A673 (cell line): ENCODE measurements around the gene SBF2. TPM values are rescaled to one million over a fixed set of nuclear protein-coding genes. Genes with fewer than 3 reads are reported as not detected.

Experiments used
- BruUV-seq: library from RNA; stranded (reverse); fragments of 400-500 nt; replicated peaks from 2 replicates; lab custom pipeline; 2021; lab: Mats Ljungman, UMichigan
- CTCF ChIA-PET: fragments of 300-600 bp; sonication (Branson Sonifier 250); formaldehyde crosslinking; loops from one replicate; lab custom pipeline; 2022; ENCODE audit warnings: antibody characterized with exemption; lab: Charles Lee
- POLR2A ChIA-PET: fragments of 300-600 bp; sonication (Branson Sonifier 250); formaldehyde crosslinking; loops from one replicate; lab custom pipeline; 2022; ENCODE audit warnings: antibody characterized with exemption; ENCODE audit not compliant: low non-redundant PET; lab: Charles Lee
- DNase-seq: peaks from one replicate; pipeline ENCODE4 v3.0.0-alpha.2; 2015; ENCODE audit warnings: low spot score
- H3K27ac ChIP-seq: fragments of 200-600 bp; sonication (generic); 2 replicates; pipeline ENCODE4 v1.5.1; 2016; ENCODE audit warnings: mixed run types, low read depth, mild to moderate bottlenecking, mixed read lengths, antibody characterized with exemption, low read length; ENCODE audit not compliant: poor library complexity, severe bottlenecking
- H3K27me3 ChIP-seq: fragments of 200-600 bp; sonication (generic); replicated peaks from 2 replicates; pipeline ENCODE4 v1.6.1; 2017; ENCODE audit warnings: mixed run types, low read depth, mild to moderate bottlenecking, mixed read lengths, antibody characterized with exemption, low read length; ENCODE audit not compliant: insufficient read depth, poor library complexity
- H3K36me3 ChIP-seq: fragments of 200-600 bp; sonication (generic); 2 replicates; pipeline ENCODE4 v1.6.1; 2016; ENCODE audit warnings: mixed run types, mild to moderate bottlenecking, mixed read lengths, antibody characterized with exemption, low read length; ENCODE audit not compliant: insufficient read depth, poor library complexity, severe bottlenecking
- H3K4me1 ChIP-seq: fragments of 200-600 bp; sonication (generic); 2 replicates; pipeline ENCODE4 v1.6.1; 2017; ENCODE audit warnings: mixed run types, mild to moderate bottlenecking, mixed read lengths, antibody characterized with exemption, low read length; ENCODE audit not compliant: insufficient read depth, poor library complexity, severe bottlenecking
- H3K4me3 ChIP-seq: fragments of 200-600 bp; sonication (generic); 2 replicates; pipeline ENCODE4 v1.5.1; 2016; ENCODE audit warnings: low read depth, mixed run types, mild to moderate bottlenecking, mixed read lengths, low read length; ENCODE audit not compliant: poor library complexity, severe bottlenecking
- H3K9me3 ChIP-seq: fragments of 200-600 bp; sonication (generic); 2 replicates; pipeline ENCODE4 v1.6.1; 2016; ENCODE audit warnings: mixed run types, low read depth, mild to moderate bottlenecking, mixed read lengths, antibody characterized with exemption, low read length; ENCODE audit not compliant: poor library complexity, severe bottlenecking
- EZH2 ChIP-seq: fragments of 200-600 bp; sonication (generic); IDR thresholded peaks from 2 replicates; pipeline ENCODE4 v1.6.1; 2017; ENCODE audit warnings: borderline replicate concordance, low read depth, mild to moderate bottlenecking, mixed read lengths, antibody characterized with exemption, low read length; ENCODE audit not compliant: poor library complexity, severe bottlenecking
- intact Hi-C: fragments of 100-400 bp; cut with micrococcal nuclease; formaldehyde crosslinking; loops from one replicate; pipeline ENCODE4 v1.10.0; 2022; ENCODE audit not compliant: unreplicated experiment
- total RNA-seq: library from RNA; stranded (reverse); gene quantifications from 2 replicates; pipeline ENCODE4 v1.2.3, GENCODE V29; 2021
- TF ChIP-seq, protein P1 (sequence below): fragments of 300-800, 200-600 bp; sonication (generic); conservative IDR thresholded peaks from 2 replicates; pipeline ENCODE4 v1.5.1; 2017; ENCODE audit warnings: low read depth, mild to moderate bottlenecking, antibody characterized with exemption, low read length, moderate library complexity, mixed read lengths

The SBF2 gene
- total RNA-seq, 1 experiment from 2014 or later, result 31.8 TPM

GRCh38 chr11:9972989-9973388 lies 321.0 kb downstream of the SBF2 start:
- H3K9me3 ChIP-seq, result no peaks in the 10 kb centered on the region
- H3K27me3 ChIP-seq, result no peaks in the 10 kb centered on the region
- ChIA-PET CTCF (interaction anchor here (0.5 to 1.8 kb wide), 4 partner anchors 10 to 214 kb away, joined by 3 to 8 read pairs (median 4); no protein-coding TSS in a partner anchor), POLR2A (no interaction called here)
- intact Hi-C loops, result loop anchor here (2.0 to 10.0 kb wide), 5 partner anchors 66 to 762 kb away; partner anchors contain the start of gene ADM
- no peak overlapping the region for H3K4me3 ChIP-seq
- peak; percentile 68 for DNase-seq
- peaks cover 12% of the 10 kb centered on the region for H3K4me1 ChIP-seq
- H3K27ac ChIP-seq, result no peak overlapping the region
- no peak for TF ChIP-seq EZH2
- TF ChIP-seq, protein P1, sequence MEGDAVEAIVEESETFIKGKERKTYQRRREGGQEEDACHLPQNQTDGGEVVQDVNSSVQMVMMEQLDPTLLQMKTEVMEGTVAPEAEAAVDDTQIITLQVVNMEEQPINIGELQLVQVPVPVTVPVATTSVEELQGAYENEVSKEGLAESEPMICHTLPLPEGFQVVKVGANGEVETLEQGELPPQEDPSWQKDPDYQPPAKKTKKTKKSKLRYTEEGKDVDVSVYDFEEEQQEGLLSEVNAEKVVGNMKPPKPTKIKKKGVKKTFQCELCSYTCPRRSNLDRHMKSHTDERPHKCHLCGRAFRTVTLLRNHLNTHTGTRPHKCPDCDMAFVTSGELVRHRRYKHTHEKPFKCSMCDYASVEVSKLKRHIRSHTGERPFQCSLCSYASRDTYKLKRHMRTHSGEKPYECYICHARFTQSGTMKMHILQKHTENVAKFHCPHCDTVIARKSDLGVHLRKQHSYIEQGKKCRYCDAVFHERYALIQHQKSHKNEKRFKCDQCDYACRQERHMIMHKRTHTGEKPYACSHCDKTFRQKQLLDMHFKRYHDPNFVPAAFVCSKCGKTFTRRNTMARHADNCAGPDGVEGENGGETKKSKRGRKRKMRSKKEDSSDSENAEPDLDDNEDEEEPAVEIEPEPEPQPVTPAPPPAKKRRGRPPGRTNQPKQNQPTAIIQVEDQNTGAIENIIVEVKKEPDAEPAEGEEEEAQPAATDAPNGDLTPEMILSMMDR, result peak; percentile 78
- BruUV-seq, result no TSS peak
- no peaks in the 10 kb centered on the region for H3K36me3 ChIP-seq

- H3K27ac ChIP-seq, result no peak overlapping the region
Measured at GRCh38 chr11:9971894-9972293, 322.1 kb downstream of the SBF2 start.

GRCh38 chr11:9969068-9969467 lies 325.0 kb downstream of the SBF2 start:
- H3K4me1 ChIP-seq, result peaks cover 12% of the 10 kb centered on the region
- DNase-seq, result no peak
- BruUV-seq, result no TSS peak
- TF ChIP-seq, protein P1, result no peak
- no peak for TF ChIP-seq EZH2
- ChIA-PET POLR2A (no interaction called here), CTCF (no interaction called here)
- H3K27me3 ChIP-seq, result no peaks in the 10 kb centered on the region
- intact Hi-C loops, result no loop called here
- H3K36me3 ChIP-seq, result no peaks in the 10 kb centered on the region
- no peak overlapping the region for H3K27ac ChIP-seq
- no peak overlapping the region for H3K4me3 ChIP-seq
- no peaks in the 10 kb centered on the region for H3K9me3 ChIP-seq

More at GRCh38 chr11:9971894-9972293, 322.1 kb downstream of the SBF2 start:
- intact Hi-C loops, result loop anchor here (2.0 to 10.0 kb wide), 5 partner anchors 65 to 763 kb away; partner anchors contain the start of gene ADM
- no TSS peak for BruUV-seq
- TF ChIP-seq EZH2, result no peak
- TF ChIP-seq, protein P1, result no peak
- POLR2A ChIA-PET, result no interaction called here
- H3K36me3 ChIP-seq, result no peaks in the 10 kb centered on the region
- H3K27me3 ChIP-seq, result no peaks in the 10 kb centered on the region
- CTCF ChIA-PET, result no interaction called here
- no peak overlapping the region for H3K4me3 ChIP-seq
- DNase-seq, result no peak
- no peaks in the 10 kb centered on the region for H3K9me3 ChIP-seq
- H3K4me1 ChIP-seq, result peaks cover 12% of the 10 kb centered on the region
